Vagina (tissue), 2 donors: ENCODE results near the gene ZNF488. TPM values are rescaled to one million over a fixed set of nuclear protein-coding genes. Genes with fewer than 3 reads are reported as not detected.

Experiments
- DNase-seq, 2 donors: peaks; one replicate each; pipeline ENCODE4 v3.0.0-alpha.2; 2017; ENCODE audit errors: extremely low spot score in 2 of 2
- H3K27ac ChIP-seq: fragments of 200-600 bp; sonication (generic); one replicate; pipeline ENCODE4 v1.5.1; 2019
- H3K27me3 ChIP-seq: fragments of 200-600 bp; sonication (generic); one replicate; pipeline ENCODE4 v1.5.1; 2019
- H3K36me3 ChIP-seq, 2 donors: fragments of 200-600 bp; sonication (generic); one replicate each; pipeline ENCODE4 v1.5.1; 2017 to 2019
- H3K4me1 ChIP-seq: fragments of 200-600 bp; sonication (generic); one replicate; pipeline ENCODE4 v1.5.1; 2019
- H3K4me3 ChIP-seq, 2 donors: fragments of 200-600 bp; sonication (generic); 1 replicate in 1 of 2; 2 replicates in 1 of 2; pipeline ENCODE4 v1.5.1; 2016 to 2019
- H3K9me3 ChIP-seq: fragments of 200-600 bp; sonication (generic); one replicate; pipeline ENCODE4 v1.5.1; 2019
- CTCF ChIP-seq, 3 experiments: fragments of 450-650 bp in 2 of 3; fragments of 200-600 bp in 1 of 3; sonication (generic) in 1 of 3; IDR thresholded peaks; one replicate each; pipeline ENCODE4 v1.5.1; 2017 to 2019; ENCODE audit warnings: antibody characterized with exemption in 3 of 3, mild to moderate bottlenecking in 2 of 3, moderate library complexity in 2 of 3
- POLR2A ChIP-seq, 2 donors: fragments of 450-650 bp; IDR thresholded peaks; one replicate each; pipeline ENCODE4 v1.6.1; 2017; ENCODE audit warnings: antibody characterized with exemption in 2 of 2, mild to moderate bottlenecking in 2 of 2, moderate library complexity in 2 of 2
- POLR2AphosphoS5 ChIP-seq, 2 donors: sonication (generic); formaldehyde crosslinking; IDR thresholded peaks; one replicate each; pipeline ENCODE4 v1.9.0; 2017; ENCODE audit warnings: antibody characterized with exemption in 2 of 2, mild to moderate bottlenecking in 2 of 2, low read depth in 1 of 2; ENCODE audit not compliant: insufficient read depth in 1 of 2
- intact Hi-C: fragments of 100-400 bp; cut with DNase I; formaldehyde crosslinking; loops from one replicate; pipeline ENCODE4 v1.15.1; 2023
- total RNA-seq: library from RNA; depleted of rRNA; stranded (reverse); fragments of >200 nt; gene quantifications from one replicate; pipeline ENCODE4 v1.2.3, GENCODE V29; 2016

The ZNF488 gene
- total RNA-seq, 1 donor from 2014 or later = not detected

DNA sequence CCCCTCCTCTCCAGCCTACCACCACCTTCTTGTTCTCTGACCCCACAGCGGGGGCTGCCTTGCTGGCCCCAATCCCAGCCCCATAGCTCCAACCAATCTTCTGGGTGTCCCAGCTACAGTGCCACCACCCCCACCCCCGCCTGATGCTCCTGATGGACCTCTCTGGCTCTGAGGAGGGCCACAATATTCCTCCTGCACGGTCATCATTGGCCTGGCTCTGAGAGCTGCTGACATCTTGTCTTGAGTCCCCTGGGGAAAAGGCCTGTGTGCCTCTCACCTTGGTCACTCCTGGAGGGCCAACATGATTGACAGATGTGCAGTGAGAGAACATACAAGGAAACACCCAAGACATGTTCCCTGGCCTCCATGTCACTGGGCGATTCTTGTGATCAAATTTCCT is 54.2 kb downstream of the ZNF488 start:
- DNase-seq = no peak
- Histone ChIP-seq H3K36me3 (no peaks in the 10 kb centered on the region), H3K27me3 (no peaks in the 10 kb centered on the region), H3K27ac (no peak overlapping the region), H3K9me3 (no peaks in the 10 kb centered on the region), H3K4me3 (no peak overlapping the region), H3K4me1 (no peaks in the 10 kb centered on the region)
- TF ChIP-seq CTCF (IDR thresholded peaks at IDR 0.05) = no peak
- no peak for TF ChIP-seq POLR2AphosphoS5 (IDR thresholded peaks at IDR 0.05; ENCODE audit: insufficient read depth in 1 of 2, low read depth in 1 of 2)
- no peak for TF ChIP-seq POLR2A (IDR thresholded peaks at IDR 0.05)
- intact Hi-C loops = no loop called here

- TF ChIP-seq CTCF (IDR thresholded peaks at IDR 0.05) = no peak
- no peak for TF ChIP-seq POLR2AphosphoS5 (IDR thresholded peaks at IDR 0.05; ENCODE audit: insufficient read depth in 1 of 2, low read depth in 1 of 2)
- no peak for TF ChIP-seq POLR2A (IDR thresholded peaks at IDR 0.05)
- no peaks in the 10 kb centered on the region for H3K9me3 ChIP-seq
- DNase-seq = no peak
These were observed 57.2 kb downstream of the ZNF488 start for GRCh38 chr10:47326927-47327330.

GRCh38 chr10:47326306-47326926 is 57.7 kb downstream of the ZNF488 start:
- no peak for DNase-seq
- intact Hi-C loops = no loop called here
- no peak for TF ChIP-seq CTCF (IDR thresholded peaks at IDR 0.05)
- TF ChIP-seq POLR2AphosphoS5 (IDR thresholded peaks at IDR 0.05; ENCODE audit: insufficient read depth in 1 of 2, low read depth in 1 of 2) = no peak
- TF ChIP-seq POLR2A (IDR thresholded peaks at IDR 0.05) = no peak
- Histone ChIP-seq H3K9me3 (no peaks in the 10 kb centered on the region), H3K4me1 (no peaks in the 10 kb centered on the region), H3K27ac (no peak overlapping the region), H3K36me3 (no peaks in the 10 kb centered on the region), H3K4me3 (no peak overlapping the region), H3K27me3 (no peaks in the 10 kb centered on the region)

More at GRCh38 chr10:47326927-47327330, 57.2 kb downstream of the ZNF488 start:
- Histone ChIP-seq H3K4me1 (no peaks in the 10 kb centered on the region), H3K4me3 (no peak overlapping the region), H3K27me3 (no peaks in the 10 kb centered on the region), H3K36me3 (no peaks in the 10 kb centered on the region), H3K27ac (no peak overlapping the region)
- intact Hi-C loops = no loop called here

- Histone ChIP-seq H3K4me1 (no peaks in the 10 kb centered on the region), H3K9me3 (no peaks in the 10 kb centered on the region), H3K27ac (no peak overlapping the region), H3K36me3 (no peaks in the 10 kb centered on the region), H3K27me3 (no peaks in the 10 kb centered on the region), H3K4me3 (no peak overlapping the region)
- intact Hi-C loops = no loop called here
- no peak for DNase-seq
- no peak for TF ChIP-seq POLR2A (IDR thresholded peaks at IDR 0.05)
- TF ChIP-seq POLR2AphosphoS5 (IDR thresholded peaks at IDR 0.05; ENCODE audit: insufficient read depth in 1 of 2, low read depth in 1 of 2) = no peak
- no peak for TF ChIP-seq CTCF (IDR thresholded peaks at IDR 0.05)
These were observed 58.5 kb downstream of the ZNF488 start for GRCh38 chr10:47325303-47326291.
